ENCODE measurements around the gene THSD8. TPM values are rescaled to one million over a fixed set of nuclear protein-coding genes. Genes with fewer than 3 reads are reported as not detected.
A peak's percentile ranks its signal among the peaks of the same experiment; 100 is the strongest.

The THSD8 gene
- total RNA-seq, 1 donor from 2014 or later: 16.5 TPM

- H3K4me1 Mint-ChIP-seq (ENCODE audit: low read depth): peaks cover 18% of the 10 kb centered on the region
- H3K27ac Mint-ChIP-seq: peak overlapping the region; percentile 92
- H3K36me3 Mint-ChIP-seq (ENCODE audit: insufficient read depth): peaks cover 1% of the 10 kb centered on the region
- no peaks in the 10 kb centered on the region for H3K9me3 Mint-ChIP-seq (ENCODE audit: low read depth)
- peak; percentile 85 for DNase-seq (ENCODE audit: low spot score, unreplicated experiment)
- H3K27me3 Mint-ChIP-seq: peaks cover 18% of the 10 kb centered on the region
- peak overlapping the region; percentile 80 for H3K4me3 Mint-ChIP-seq (ENCODE audit: low read depth)
- peak; percentile 5 for TF ChIP-seq CTCF (IDR thresholded peaks at IDR 0.05; ENCODE audit: unreplicated experiment)
These were observed 8.3 kb upstream of the THSD8 start for GRCh38 chr19:12793290-12794195.

GRCh38 chr19:12794196-12794941, 7.5 kb upstream of the THSD8 start:
- Mint-ChIP-seq H3K27ac (peak overlapping the region; percentile 55), H3K27me3 (peaks cover 12% of the 10 kb centered on the region), H3K4me1 (ENCODE audit: low read depth) (peaks cover 14% of the 10 kb centered on the region), H3K9me3 (ENCODE audit: low read depth) (no peaks in the 10 kb centered on the region), H3K4me3 (ENCODE audit: low read depth) (peak overlapping the region; percentile 58), H3K36me3 (ENCODE audit: insufficient read depth) (peaks cover 3% of the 10 kb centered on the region)
- no peak for TF ChIP-seq CTCF (IDR thresholded peaks at IDR 0.05; ENCODE audit: unreplicated experiment)
- DNase-seq (ENCODE audit: low spot score, unreplicated experiment): no peak

- Mint-ChIP-seq H3K4me1 (ENCODE audit: low read depth) (peaks cover 15% of the 10 kb centered on the region), H3K4me3 (ENCODE audit: low read depth) (no peak overlapping the region), H3K36me3 (ENCODE audit: insufficient read depth) (peaks cover 6% of the 10 kb centered on the region), H3K27me3 (peaks cover 11% of the 10 kb centered on the region), H3K27ac (no peak overlapping the region), H3K9me3 (ENCODE audit: low read depth) (no peaks in the 10 kb centered on the region)
- no peak for TF ChIP-seq CTCF (IDR thresholded peaks at IDR 0.05; ENCODE audit: unreplicated experiment)
- DNase-seq (ENCODE audit: low spot score, unreplicated experiment): no peak
These were observed 6.9 kb upstream of the THSD8 start for GRCh38 chr19:12794971-12795381.

GRCh38 chr19:12796146-12797071, 5.5 kb upstream of the THSD8 start:
- peak; percentile 63 for DNase-seq (ENCODE audit: low spot score, unreplicated experiment)
- peak; percentile 91 for TF ChIP-seq CTCF (IDR thresholded peaks at IDR 0.05; ENCODE audit: unreplicated experiment)
- H3K9me3 Mint-ChIP-seq (ENCODE audit: low read depth): no peaks in the 10 kb centered on the region
- peaks cover 6% of the 10 kb centered on the region for H3K36me3 Mint-ChIP-seq (ENCODE audit: insufficient read depth)
- H3K4me3 Mint-ChIP-seq (ENCODE audit: low read depth): peak overlapping the region; percentile 4
- peaks cover 14% of the 10 kb centered on the region for H3K4me1 Mint-ChIP-seq (ENCODE audit: low read depth)
- peaks cover 2% of the 10 kb centered on the region for H3K27me3 Mint-ChIP-seq
- H3K27ac Mint-ChIP-seq: no peak overlapping the region
